LNCAP (cell line): Measurements from ENCODE around the gene ASPA.

Source experiments
- TF ChIP-seq, protein P1 (sequence below): fragments of 450-650 bp; IDR thresholded peaks from 2 replicates; pipeline ENCODE4 v1.5.1; 2017; ENCODE audit warnings: mild to moderate bottlenecking

Gene ASPA

DNA sequence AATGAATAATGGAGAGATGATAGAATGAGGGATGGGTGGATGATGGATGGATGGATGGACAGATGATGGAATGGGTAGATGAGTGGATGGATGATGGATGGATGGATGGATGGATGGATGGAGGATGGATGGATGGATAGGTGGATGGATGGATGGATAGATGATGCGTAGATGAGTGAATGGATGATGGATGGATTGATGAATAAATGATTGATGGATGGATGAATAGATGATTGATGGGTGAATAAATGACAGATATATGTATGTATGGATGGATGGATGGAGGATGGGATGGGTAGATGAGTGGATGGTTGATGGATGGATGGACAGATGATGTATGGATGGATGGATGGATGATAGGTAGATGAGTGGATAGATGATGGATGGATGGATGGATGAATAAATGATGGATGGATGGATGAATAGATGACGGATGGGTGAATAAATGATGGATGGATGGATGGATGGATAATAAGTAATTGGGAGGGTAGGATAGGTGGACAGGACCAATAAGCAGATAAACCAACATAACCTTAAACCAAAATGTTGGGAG, 73.9 kb downstream of the ASPA start:
- TF ChIP-seq, protein P1, sequence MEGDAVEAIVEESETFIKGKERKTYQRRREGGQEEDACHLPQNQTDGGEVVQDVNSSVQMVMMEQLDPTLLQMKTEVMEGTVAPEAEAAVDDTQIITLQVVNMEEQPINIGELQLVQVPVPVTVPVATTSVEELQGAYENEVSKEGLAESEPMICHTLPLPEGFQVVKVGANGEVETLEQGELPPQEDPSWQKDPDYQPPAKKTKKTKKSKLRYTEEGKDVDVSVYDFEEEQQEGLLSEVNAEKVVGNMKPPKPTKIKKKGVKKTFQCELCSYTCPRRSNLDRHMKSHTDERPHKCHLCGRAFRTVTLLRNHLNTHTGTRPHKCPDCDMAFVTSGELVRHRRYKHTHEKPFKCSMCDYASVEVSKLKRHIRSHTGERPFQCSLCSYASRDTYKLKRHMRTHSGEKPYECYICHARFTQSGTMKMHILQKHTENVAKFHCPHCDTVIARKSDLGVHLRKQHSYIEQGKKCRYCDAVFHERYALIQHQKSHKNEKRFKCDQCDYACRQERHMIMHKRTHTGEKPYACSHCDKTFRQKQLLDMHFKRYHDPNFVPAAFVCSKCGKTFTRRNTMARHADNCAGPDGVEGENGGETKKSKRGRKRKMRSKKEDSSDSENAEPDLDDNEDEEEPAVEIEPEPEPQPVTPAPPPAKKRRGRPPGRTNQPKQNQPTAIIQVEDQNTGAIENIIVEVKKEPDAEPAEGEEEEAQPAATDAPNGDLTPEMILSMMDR: no peak

DNA sequence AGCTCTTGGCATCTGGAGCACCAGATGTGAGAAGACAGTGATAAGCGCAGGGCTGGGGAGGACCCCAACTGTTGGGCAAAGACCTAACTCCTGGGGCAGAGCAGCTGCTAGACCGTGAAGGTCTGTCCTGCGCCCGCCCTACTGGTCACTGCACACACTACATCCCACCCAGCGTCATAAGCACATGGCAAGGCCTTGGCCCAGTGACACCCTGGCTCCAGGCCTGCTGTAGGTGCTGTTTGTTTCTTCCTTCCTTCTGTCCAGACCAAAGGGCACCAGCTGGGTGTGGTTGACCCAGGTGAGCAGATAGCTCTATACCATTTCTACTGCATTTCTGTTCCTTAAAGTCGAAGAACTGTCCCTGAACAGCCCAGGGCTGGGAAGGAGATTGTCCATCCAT, 75.4 kb downstream of the ASPA start:
- TF ChIP-seq, protein P1: no peak

DNA sequence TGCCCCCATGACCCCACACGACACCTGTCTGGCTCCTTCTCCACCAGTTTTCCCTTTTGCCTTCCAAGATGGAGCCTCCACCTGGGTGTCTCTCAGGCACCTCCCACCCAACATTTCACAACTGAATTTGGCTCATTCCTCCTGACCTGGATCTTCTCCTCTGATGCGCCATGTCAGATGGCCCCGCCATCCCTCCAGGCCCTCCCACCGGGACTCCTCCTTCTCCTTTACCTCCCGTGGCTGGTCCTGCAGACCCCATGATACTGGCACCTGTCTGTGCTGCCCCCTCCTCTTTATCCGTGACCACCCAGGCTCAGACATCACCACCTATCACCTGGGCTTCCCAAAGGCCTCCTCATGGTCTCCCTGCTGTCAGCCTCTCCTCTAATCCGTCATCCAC, 77.1 kb downstream of the ASPA start:
- TF ChIP-seq, protein P1: no peak
